Stimulated activated naive B cell treated with anti-CD40 and anti-IgM and Interleukin-4, amounts not matched to agents 10 μg/mL and 1 μg/mL and 100 μg/mL, for 72 hours (primary cell): ENCODE measurements around the gene CNOT2.

Experiments used
- ATAC-seq, 2 donors: fragments of 150-1000 bp; cut with Tn5 transposase; replicated peaks; 2 replicates each; pipeline ENCODE4 v1.10.0; 2021; ENCODE audit warnings: moderate library complexity in 1 of 2
- DNase-seq: peaks from one replicate; pipeline ENCODE4 v3.0.0; 2021
- H3K27ac Mint-ChIP-seq: one replicate; pipeline ENCODE4 v1.8.0; 2022; ENCODE audit warnings: mild to moderate bottlenecking, mixed read lengths
- H3K27me3 Mint-ChIP-seq, 2 donors: one replicate each; pipeline ENCODE4 v1.8.0; 2022; ENCODE audit warnings: mixed read lengths in 2 of 2
- H3K36me3 Mint-ChIP-seq, 2 donors: one replicate each; pipeline ENCODE4 v1.8.0; 2022; ENCODE audit warnings: mixed read lengths in 2 of 2, mild to moderate bottlenecking in 1 of 2
- H3K4me1 Mint-ChIP-seq, 2 donors: one replicate each; pipeline ENCODE4 v1.8.0; 2022; ENCODE audit warnings: mixed read lengths in 2 of 2, mild to moderate bottlenecking in 1 of 2
- H3K4me3 Mint-ChIP-seq, 2 donors: one replicate each; pipeline ENCODE4 v1.8.0; 2022; ENCODE audit warnings: mild to moderate bottlenecking in 2 of 2, mixed read lengths in 2 of 2, moderate library complexity in 1 of 2
- H3K9me3 Mint-ChIP-seq, 2 donors: one replicate each; pipeline ENCODE4 v1.8.0; 2022; ENCODE audit warnings: mixed read lengths in 2 of 2, mild to moderate bottlenecking in 1 of 2

CNOT2 gene

GRCh38 chr12:70334742-70335141 is 91.5 kb downstream of the CNOT2 start:
- no peak overlapping the region for H3K4me3 Mint-ChIP-seq
- peaks cover 25 to 32% of the 10 kb centered on the region in 2 donors for H3K36me3 Mint-ChIP-seq
- no peaks in the 10 kb centered on the region for H3K27me3 Mint-ChIP-seq
- H3K9me3 Mint-ChIP-seq = no peaks in the 10 kb centered on the region
- H3K4me1 Mint-ChIP-seq = peaks cover 0 to 4% of the 10 kb centered on the region in 2 donors
- ATAC-seq (no peak), DNase-seq (no peak)
- no peak overlapping the region for H3K27ac Mint-ChIP-seq

GRCh38 chr12:70338531-70338930 is 95.3 kb downstream of the CNOT2 start:
- Mint-ChIP-seq H3K4me1 (no peaks in the 10 kb centered on the region), H3K27me3 (no peaks in the 10 kb centered on the region), H3K36me3 (peaks cover 43 to 44% of the 10 kb centered on the region in 2 donors), H3K4me3 (no peak overlapping the region), H3K9me3 (no peaks in the 10 kb centered on the region), H3K27ac (no peak overlapping the region)
- DNase-seq = no peak
- ATAC-seq = no peak

GRCh38 chr12:70351076-70351475 is 107.8 kb downstream of the CNOT2 start:
- ATAC-seq = no peak
- no peaks in the 10 kb centered on the region for H3K27me3 Mint-ChIP-seq
- H3K4me1 Mint-ChIP-seq = no peaks in the 10 kb centered on the region

GRCh38 chr12:70353780-70354660 is 110.8 kb downstream of the CNOT2 start:
- Mint-ChIP-seq H3K4me3 (no peak overlapping the region), H3K27me3 (no peaks in the 10 kb centered on the region), H3K27ac (no peak overlapping the region), H3K4me1 (no peaks in the 10 kb centered on the region), H3K36me3 (peaks cover 1 to 8% of the 10 kb centered on the region in 2 donors), H3K9me3 (no peaks in the 10 kb centered on the region)
- ATAC-seq (peak in 1 of 2 donors; percentile 39), DNase-seq (no peak)

More at GRCh38 chr12:70351076-70351475, 107.8 kb downstream of the CNOT2 start:
- Mint-ChIP-seq H3K27ac (no peak overlapping the region), H3K36me3 (peaks cover 1 to 12% of the 10 kb centered on the region in 2 donors), H3K4me3 (no peak overlapping the region), H3K9me3 (no peaks in the 10 kb centered on the region)
- no peak for DNase-seq

GRCh38 chr12:70354787-70355186 is 111.6 kb downstream of the CNOT2 start:
- H3K4me3 Mint-ChIP-seq = no peak overlapping the region
- ATAC-seq = no peak
- H3K4me1 Mint-ChIP-seq = no peaks in the 10 kb centered on the region

GRCh38 chr12:70355972-70356371 is 112.7 kb downstream of the CNOT2 start:
- DNase-seq (no peak), ATAC-seq (no peak)
- H3K27me3 Mint-ChIP-seq = no peaks in the 10 kb centered on the region
- H3K4me1 Mint-ChIP-seq = no peaks in the 10 kb centered on the region
- H3K4me3 Mint-ChIP-seq = no peak overlapping the region
- H3K36me3 Mint-ChIP-seq = peaks cover 1 to 5% of the 10 kb centered on the region in 2 donors
- no peak overlapping the region for H3K27ac Mint-ChIP-seq
- no peaks in the 10 kb centered on the region for H3K9me3 Mint-ChIP-seq

More at GRCh38 chr12:70354787-70355186, 111.6 kb downstream of the CNOT2 start:
- H3K27ac Mint-ChIP-seq = no peak overlapping the region
- peaks cover 1 to 5% of the 10 kb centered on the region in 2 donors for H3K36me3 Mint-ChIP-seq
- H3K27me3 Mint-ChIP-seq = no peaks in the 10 kb centered on the region
- DNase-seq = no peak
- H3K9me3 Mint-ChIP-seq = no peaks in the 10 kb centered on the region

GRCh38 chr12:70359458-70360197 is 116.4 kb downstream of the CNOT2 start:
- H3K4me3 Mint-ChIP-seq = no peak overlapping the region
- no peak overlapping the region for H3K27ac Mint-ChIP-seq
- no peaks in the 10 kb centered on the region for H3K9me3 Mint-ChIP-seq
- peaks cover 0 to under 1% of the 10 kb centered on the region in 2 donors for H3K27me3 Mint-ChIP-seq
- no peak for DNase-seq
- no peak for ATAC-seq
- peaks cover 0 to 1% of the 10 kb centered on the region in 2 donors for H3K36me3 Mint-ChIP-seq
- peaks cover 0 to under 1% of the 10 kb centered on the region in 2 donors for H3K4me1 Mint-ChIP-seq

GRCh38 chr12:70360218-70360617 is 117.0 kb downstream of the CNOT2 start:
- peaks cover 3 to 6% of the 10 kb centered on the region in 2 donors for H3K4me1 Mint-ChIP-seq

GRCh38 chr12:70364695-70365397 is 121.6 kb downstream of the CNOT2 start:
- Mint-ChIP-seq H3K9me3 (no peaks in the 10 kb centered on the region), H3K36me3 (no peaks in the 10 kb centered on the region), H3K4me3 (peak overlapping the region; percentile 81 to 96), H3K27me3 (peaks cover 7 to 17% of the 10 kb centered on the region in 2 donors), H3K27ac (peak overlapping the region; percentile 2), H3K4me1 (peaks cover 8 to 22% of the 10 kb centered on the region in 2 donors)
- DNase-seq (no peak), ATAC-seq (no peak)

More at GRCh38 chr12:70360218-70360617, 117.0 kb downstream of the CNOT2 start:
- H3K9me3 Mint-ChIP-seq = no peaks in the 10 kb centered on the region
- ATAC-seq (no peak), DNase-seq (no peak)
- H3K27ac Mint-ChIP-seq = no peak overlapping the region
- H3K27me3 Mint-ChIP-seq = peaks cover 6% of the 10 kb centered on the region in 2 donors
- H3K4me3 Mint-ChIP-seq = no peak overlapping the region
- H3K36me3 Mint-ChIP-seq = no peaks in the 10 kb centered on the region

GRCh38 chr12:70365398-70365647 is 122.1 kb downstream of the CNOT2 start:
- ATAC-seq = no peak
- no peak overlapping the region for H3K27ac Mint-ChIP-seq

GRCh38 chr12:70365648-70366518 is 122.7 kb downstream of the CNOT2 start, which contains the start of gene KCNMB4:
Gene KCNMB4, plus strand, starts transcription at chr12:70366290. Its CDS starts 445 bp downstream, at chr12:70366735.
- H3K27me3 Mint-ChIP-seq = peaks cover 7 to 17% of the 10 kb centered on the region in 2 donors
- H3K4me3 Mint-ChIP-seq = peak within 1 kb of the TSS; percentile 93 to 96
- peaks cover 8 to 22% of the 10 kb centered on the region in 2 donors for H3K4me1 Mint-ChIP-seq
- no peaks in the 10 kb centered on the region for H3K9me3 Mint-ChIP-seq
- H3K36me3 Mint-ChIP-seq = no peaks in the 10 kb centered on the region
- DNase-seq (peak; percentile 61), ATAC-seq (peak; percentile 88 to 89)
- peak within 1 kb of the TSS; percentile 85 for H3K27ac Mint-ChIP-seq

More at GRCh38 chr12:70365398-70365647, 122.1 kb downstream of the CNOT2 start:
- no peak for DNase-seq
- H3K4me3 Mint-ChIP-seq = peak overlapping the region; percentile 81 to 96
- H3K27me3 Mint-ChIP-seq = peaks cover 7 to 17% of the 10 kb centered on the region in 2 donors
- peaks cover 8 to 22% of the 10 kb centered on the region in 2 donors for H3K4me1 Mint-ChIP-seq
- H3K9me3 Mint-ChIP-seq = no peaks in the 10 kb centered on the region
- no peaks in the 10 kb centered on the region for H3K36me3 Mint-ChIP-seq

- Mint-ChIP-seq H3K4me3 (peak overlapping the region; percentile 93 to 96), H3K4me1 (peaks cover 8 to 22% of the 10 kb centered on the region in 2 donors), H3K27me3 (peaks cover 7 to 17% of the 10 kb centered on the region in 2 donors), H3K36me3 (no peaks in the 10 kb centered on the region), H3K27ac (peak overlapping the region; percentile 25), H3K9me3 (no peaks in the 10 kb centered on the region)
- peak; percentile 34 for DNase-seq
- ATAC-seq = peak; percentile 51 to 56
Measured at GRCh38 chr12:70366581-70367257, 123.5 kb downstream of the CNOT2 start.
